Neural progenitor cell (in vitro differentiated cells): ENCODE results near the gene ERC2. TPM values are rescaled to one million over a fixed set of nuclear protein-coding genes. Genes with fewer than 3 reads are reported as not detected.

Experiments used
- DNase-seq: peaks from one replicate; pipeline ENCODE4 v3.0.0-alpha.2; 2016; ENCODE audit warnings: low spot score
- H2AFZ ChIP-seq: fragments of 200-600 bp; sonication (generic); replicated peaks from 2 replicates; pipeline ENCODE4 v1.6.1; 2016; ENCODE audit warnings: antibody characterized with exemption
- H3F3A ChIP-seq: fragments of 200-600 bp; sonication (generic); 2 replicates; pipeline ENCODE4 v1.6.1; 2016; ENCODE audit warnings: antibody characterized with exemption, low read depth
- H3K27ac ChIP-seq: fragments of 200-600 bp; sonication (generic); 2 replicates; pipeline ENCODE4 v1.5.1; 2016; ENCODE audit warnings: mild to moderate bottlenecking
- H3K27me3 ChIP-seq: fragments of 200-600 bp; sonication (generic); 2 replicates; pipeline ENCODE4 v1.6.1; 2016; ENCODE audit warnings: mild to moderate bottlenecking, moderate library complexity
- H3K36me3 ChIP-seq: fragments of 200-600 bp; sonication (generic); 2 replicates; pipeline ENCODE4 v1.5.1; 2016
- H3K4me1 ChIP-seq: fragments of 200-600 bp; sonication (generic); 2 replicates; pipeline ENCODE4 v1.6.1; 2016; ENCODE audit warnings: mixed run types
- H3K4me2 ChIP-seq: fragments of 200-600 bp; sonication (generic); 2 replicates; pipeline ENCODE4 v1.6.1; 2016
- H3K4me3 ChIP-seq: fragments of 200-600 bp; sonication (generic); 2 replicates; pipeline ENCODE4 v1.5.1; 2016
- H3K79me2 ChIP-seq: fragments of 200-600 bp; sonication (generic); 2 replicates; pipeline ENCODE4 v1.6.1; 2016; ENCODE audit warnings: low read depth
- H3K9ac ChIP-seq: fragments of 200-600 bp; sonication (generic); 2 replicates; pipeline ENCODE4 v1.6.1; 2016
- H3K9me3 ChIP-seq: fragments of 200-600 bp; sonication (generic); 2 replicates; pipeline ENCODE4 v1.5.1; 2016; ENCODE audit warnings: low read depth
- H4K20me1 ChIP-seq: fragments of 200-600 bp; sonication (generic); 2 replicates; pipeline ENCODE4 v1.6.1; 2016; ENCODE audit warnings: low read depth
- H3K27ac Mint-ChIP-seq: 3 replicates; pipeline ENCODE4 v1.8.0; 2021; ENCODE audit warnings: mixed read lengths
- H3K27me3 Mint-ChIP-seq: 2 replicates; pipeline ENCODE4 v1.8.0; 2022; ENCODE audit warnings: low read depth, mild to moderate bottlenecking, inconsistent platforms, moderate library complexity, mixed read lengths; ENCODE audit not compliant: insufficient read depth
- H3K36me3 Mint-ChIP-seq: 3 replicates; pipeline ENCODE4 v1.8.0; 2021; ENCODE audit warnings: mixed read lengths
- H3K4me1 Mint-ChIP-seq: 3 replicates; pipeline ENCODE4 v1.8.0; 2021; ENCODE audit warnings: mixed read lengths
- H3K4me3 Mint-ChIP-seq: 3 replicates; pipeline ENCODE4 v1.8.0; 2021; ENCODE audit warnings: mild to moderate bottlenecking, moderate library complexity, mixed read lengths
- H3K9me3 Mint-ChIP-seq: 3 replicates; pipeline ENCODE4 v1.8.0; 2020; ENCODE audit warnings: mixed read lengths
- CTCF ChIP-seq: fragments of 200-600 bp; sonication (generic); IDR thresholded peaks from 2 replicates; pipeline ENCODE4 v1.5.1; 2017; ENCODE audit warnings: antibody characterized with exemption, mild to moderate bottlenecking
- EZH2 ChIP-seq: fragments of 200-600 bp; sonication (generic); IDR thresholded peaks from 2 replicates; pipeline ENCODE4 v1.6.1; 2017; ENCODE audit warnings: antibody characterized with exemption, mild to moderate bottlenecking, moderate library complexity
- EZH2phosphoT487 ChIP-seq: fragments of 200-600 bp; sonication (generic); IDR thresholded peaks from 2 replicates; pipeline ENCODE4 v1.6.1; 2017; ENCODE audit warnings: antibody characterized with exemption
- total RNA-seq: library from RNA; depleted of rRNA; stranded (reverse); fragments of >200 nt; gene quantifications from 2 replicates; pipeline ENCODE4 v1.2.3, GENCODE V29; 2015; ENCODE audit warnings: low replicate concordance

The ERC2 gene
- total RNA-seq, 1 donor from 2014 or later, result 24.8 TPM

- no peak for DNase-seq
- no peaks in the 10 kb centered on the region for H3K9me3 Mint-ChIP-seq
- no peaks in the 10 kb centered on the region for H3K27me3 Mint-ChIP-seq
- no peaks in the 10 kb centered on the region for H3K79me2 ChIP-seq
- H3K9me3 ChIP-seq, result no peaks in the 10 kb centered on the region
- TF ChIP-seq EZH2phosphoT487 (no peak), CTCF (no peak), EZH2 (no peak)
- no peak overlapping the region for H3K9ac ChIP-seq
- H3K27ac ChIP-seq, result no peak overlapping the region
- H3K4me3 ChIP-seq, result no peak overlapping the region
- no peaks in the 10 kb centered on the region for H4K20me1 ChIP-seq
- no peaks in the 10 kb centered on the region for H3K4me1 ChIP-seq
- no peaks in the 10 kb centered on the region for H3K27me3 ChIP-seq
- H3K36me3 Mint-ChIP-seq, result no peaks in the 10 kb centered on the region
- no peak overlapping the region for H3K4me2 ChIP-seq
- no peaks in the 10 kb centered on the region for H3K36me3 ChIP-seq
- peaks cover 5% of the 10 kb centered on the region for H3K4me1 Mint-ChIP-seq
- H3F3A ChIP-seq, result no peaks in the 10 kb centered on the region
- H3K4me3 Mint-ChIP-seq, result no peak overlapping the region
- H2AFZ ChIP-seq, result no peak overlapping the region
- no peak overlapping the region for H3K27ac Mint-ChIP-seq
Measured at GRCh38 chr3:55813268-55814097, 654.8 kb downstream of the ERC2 start.

DNA sequence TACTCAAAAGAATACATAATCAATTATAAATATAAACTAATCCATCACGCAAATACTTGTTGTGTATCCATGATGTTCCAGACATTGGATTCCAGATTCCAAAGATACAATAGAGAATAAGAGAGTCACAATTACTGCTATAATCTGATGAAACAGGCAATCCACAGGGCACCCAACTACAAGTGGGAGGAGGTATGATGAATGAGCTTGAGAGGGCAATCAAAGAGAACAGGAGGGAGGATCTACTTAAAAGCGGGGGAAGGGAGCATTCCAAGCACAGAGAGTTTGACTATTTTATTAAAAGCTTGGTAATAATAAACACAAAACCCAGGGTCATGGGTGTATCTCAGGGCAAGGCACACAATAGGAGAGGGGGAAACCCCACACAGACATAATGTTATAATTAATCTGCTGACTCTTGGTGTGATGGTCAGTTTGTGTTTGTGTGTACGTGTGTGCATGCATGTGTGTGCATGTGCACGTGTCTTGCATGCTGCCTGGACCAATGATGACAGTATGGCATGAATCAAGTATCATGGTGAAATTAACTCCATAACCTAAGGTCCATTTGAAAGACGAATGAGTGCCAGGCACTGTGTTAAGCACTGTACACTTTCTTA is 655.8 kb downstream of the ERC2 start:
- no peak overlapping the region for H3K27ac Mint-ChIP-seq
- H3K9me3 ChIP-seq, result no peaks in the 10 kb centered on the region
- no peak overlapping the region for H2AFZ ChIP-seq
- H3K36me3 Mint-ChIP-seq, result no peaks in the 10 kb centered on the region
- no peaks in the 10 kb centered on the region for H3K9me3 Mint-ChIP-seq
- no peaks in the 10 kb centered on the region for H3K4me1 ChIP-seq
- H3K4me2 ChIP-seq, result no peak overlapping the region
- no peaks in the 10 kb centered on the region for H4K20me1 ChIP-seq
- H3K4me3 Mint-ChIP-seq, result no peak overlapping the region
- DNase-seq, result no peak
- no peaks in the 10 kb centered on the region for H3F3A ChIP-seq
- peaks cover 5% of the 10 kb centered on the region for H3K4me1 Mint-ChIP-seq
- H3K27me3 ChIP-seq, result no peaks in the 10 kb centered on the region
- H3K4me3 ChIP-seq, result no peak overlapping the region
- no peaks in the 10 kb centered on the region for H3K36me3 ChIP-seq
- H3K9ac ChIP-seq, result no peak overlapping the region
- H3K27ac ChIP-seq, result no peak overlapping the region
- TF ChIP-seq EZH2 (no peak), EZH2phosphoT487 (no peak), CTCF (no peak)
- H3K27me3 Mint-ChIP-seq, result no peaks in the 10 kb centered on the region
- H3K79me2 ChIP-seq, result no peaks in the 10 kb centered on the region

GRCh38 chr3:55807210-55807609 is 661.1 kb downstream of the ERC2 start:
- no peak for DNase-seq
- no peak overlapping the region for H3K27ac Mint-ChIP-seq
- peaks cover 2% of the 10 kb centered on the region for H3K36me3 Mint-ChIP-seq

More at GRCh38 chr3:55807210-55807609, 661.1 kb downstream of the ERC2 start:
- Histone ChIP-seq H3K9me3 (no peaks in the 10 kb centered on the region), H3K27me3 (no peaks in the 10 kb centered on the region), H4K20me1 (no peaks in the 10 kb centered on the region), H3K36me3 (no peaks in the 10 kb centered on the region), H3K4me3 (no peak overlapping the region), H3F3A (no peaks in the 10 kb centered on the region), H3K79me2 (no peaks in the 10 kb centered on the region), H3K27ac (no peak overlapping the region), H3K9ac (no peak overlapping the region), H3K4me1 (peaks cover 9% of the 10 kb centered on the region), H3K4me2 (no peak overlapping the region), H2AFZ (no peak overlapping the region)
- Mint-ChIP-seq H3K27me3 (no peaks in the 10 kb centered on the region), H3K4me1 (peaks cover 15% of the 10 kb centered on the region), H3K9me3 (no peaks in the 10 kb centered on the region), H3K4me3 (no peak overlapping the region)
- TF ChIP-seq EZH2phosphoT487 (no peak), EZH2 (no peak), CTCF (no peak)
